HG02970 (cell line): Measurements from ENCODE around the gene SLC37A2.

ENCODE experiments used
- ATAC-seq: cut with Tn5 transposase; IDR thresholded peaks from one replicate; pipeline ENCODE4 v1.9.1; 2021; ENCODE audit warnings: mild to moderate bottlenecking, moderate library complexity, moderate number of reproducible peaks; ENCODE audit not compliant: unreplicated experiment, low FRiP score

Gene SLC37A2

GRCh38 chr11:125102510-125102909 lies 39.4 kb downstream of the SLC37A2 start:
- no peak for ATAC-seq

GRCh38 chr11:125105926-125106325 lies 42.8 kb downstream of the SLC37A2 start:
- ATAC-seq, result no peak

GRCh38 chr11:125108469-125108868 lies 45.4 kb downstream of the SLC37A2 start:
- ATAC-seq, result no peak

- ATAC-seq, result no peak
Observed at GRCh38 chr11:125110506-125110905, 47.4 kb downstream of the SLC37A2 start.

- no peak for ATAC-seq
Observed at GRCh38 chr11:125111001-125111342, 47.9 kb downstream of the SLC37A2 start.

GRCh38 chr11:125111343-125112207 lies 48.5 kb downstream of the SLC37A2 start, which contains the start of gene TMEM218:
Gene TMEM218 (minus strand): TSS chr11:125111626. CDS start chr11:125102241, 9,385 bp downstream.
- ATAC-seq, result peak; percentile 100

- ATAC-seq, result no peak
Observed at GRCh38 chr11:125112208-125112604, 49.1 kb downstream of the SLC37A2 start.

GRCh38 chr11:125114518-125114917 lies 51.4 kb downstream of the SLC37A2 start:
- ATAC-seq, result no peak

GRCh38 chr11:125117429-125117828 lies 54.3 kb downstream of the SLC37A2 start:
- no peak for ATAC-seq

GRCh38 chr11:125123194-125123946 lies 60.3 kb downstream of the SLC37A2 start:
- no peak for ATAC-seq

- no peak for ATAC-seq
Observed at GRCh38 chr11:125123947-125124617, 61.0 kb downstream of the SLC37A2 start.

GRCh38 chr11:125124618-125124992 lies 61.5 kb downstream of the SLC37A2 start:
- no peak for ATAC-seq

GRCh38 chr11:125128450-125128849 lies 65.3 kb downstream of the SLC37A2 start:
- ATAC-seq, result no peak

GRCh38 chr11:125129316-125129993 lies 66.3 kb downstream of the SLC37A2 start:
- no peak for ATAC-seq

- ATAC-seq, result no peak
Observed at GRCh38 chr11:125132071-125132470, 69.0 kb downstream of the SLC37A2 start.

GRCh38 chr11:125132596-125132995 lies 69.5 kb downstream of the SLC37A2 start:
- ATAC-seq, result no peak

GRCh38 chr11:125136001-125136400 lies 72.9 kb downstream of the SLC37A2 start:
- no peak for ATAC-seq

- no peak for ATAC-seq
Observed at GRCh38 chr11:125138966-125139365, 75.9 kb downstream of the SLC37A2 start.

- no peak for ATAC-seq
Observed at GRCh38 chr11:125139778-125140177, 76.7 kb downstream of the SLC37A2 start.
